ENCODE results near the gene NTS.

DNA sequence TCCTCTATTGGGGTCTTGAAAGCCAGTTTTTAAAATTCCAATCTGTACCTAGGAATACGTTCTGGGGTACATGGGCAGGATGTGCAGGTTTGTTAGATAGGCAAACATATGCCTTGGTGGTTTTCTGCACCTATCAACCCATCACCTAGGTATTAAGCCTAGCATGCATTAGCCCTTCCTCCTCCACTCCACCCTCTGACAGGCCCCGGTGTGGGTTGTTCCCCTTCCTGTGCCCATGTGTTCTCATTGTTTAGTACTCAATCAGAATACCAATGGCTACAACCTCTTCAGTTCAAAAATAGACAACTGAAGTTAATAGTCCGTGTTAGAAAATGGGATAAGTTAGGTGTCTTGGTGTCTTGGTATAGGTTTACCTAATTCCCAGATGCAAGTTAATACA lies 3.4 kb downstream of the NTS start:
- TF ChIP-seq, protein P1, sequence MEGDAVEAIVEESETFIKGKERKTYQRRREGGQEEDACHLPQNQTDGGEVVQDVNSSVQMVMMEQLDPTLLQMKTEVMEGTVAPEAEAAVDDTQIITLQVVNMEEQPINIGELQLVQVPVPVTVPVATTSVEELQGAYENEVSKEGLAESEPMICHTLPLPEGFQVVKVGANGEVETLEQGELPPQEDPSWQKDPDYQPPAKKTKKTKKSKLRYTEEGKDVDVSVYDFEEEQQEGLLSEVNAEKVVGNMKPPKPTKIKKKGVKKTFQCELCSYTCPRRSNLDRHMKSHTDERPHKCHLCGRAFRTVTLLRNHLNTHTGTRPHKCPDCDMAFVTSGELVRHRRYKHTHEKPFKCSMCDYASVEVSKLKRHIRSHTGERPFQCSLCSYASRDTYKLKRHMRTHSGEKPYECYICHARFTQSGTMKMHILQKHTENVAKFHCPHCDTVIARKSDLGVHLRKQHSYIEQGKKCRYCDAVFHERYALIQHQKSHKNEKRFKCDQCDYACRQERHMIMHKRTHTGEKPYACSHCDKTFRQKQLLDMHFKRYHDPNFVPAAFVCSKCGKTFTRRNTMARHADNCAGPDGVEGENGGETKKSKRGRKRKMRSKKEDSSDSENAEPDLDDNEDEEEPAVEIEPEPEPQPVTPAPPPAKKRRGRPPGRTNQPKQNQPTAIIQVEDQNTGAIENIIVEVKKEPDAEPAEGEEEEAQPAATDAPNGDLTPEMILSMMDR (IDR thresholded peaks at IDR 0.05; ENCODE audit: insufficient read depth, low read length, poor library complexity, severe bottlenecking), result no peak
- TF ChIP-seq EZH2phosphoT487 (conservative IDR thresholded peaks at IDR 0.05; ENCODE audit: low read length), result no peak
